Measurements from ENCODE around the gene LRP1B. TPM values are rescaled to one million over a fixed set of nuclear protein-coding genes. Genes with fewer than 3 reads are reported as not detected.

Gene LRP1B
- total RNA-seq, 4 donors from 2014 or later, result 0.85 to 3.3 (median 1.1) TPM; not detected in 1

GRCh38 chr2:141654311-141654710, 476.5 kb downstream of the LRP1B start:
- TF ChIP-seq CTCF (IDR thresholded peaks at IDR 0.05) (no peak), POLR2A (IDR thresholded peaks at IDR 0.05) (no peak)
- Histone ChIP-seq H3K4me3 (no peak overlapping the region), H3K4me1 (no peaks in the 10 kb centered on the region), H3K27me3 (no peaks in the 10 kb centered on the region), H3K36me3 (no peaks in the 10 kb centered on the region), H3K9me3 (no peaks in the 10 kb centered on the region), H3K27ac (no peak overlapping the region)
- no peak for DNase-seq

GRCh38 chr2:141653184-141653583, 477.6 kb downstream of the LRP1B start:
- Histone ChIP-seq H3K4me3 (no peak overlapping the region), H3K27ac (no peak overlapping the region), H3K9me3 (no peaks in the 10 kb centered on the region), H3K4me1 (no peaks in the 10 kb centered on the region), H3K27me3 (no peaks in the 10 kb centered on the region), H3K36me3 (no peaks in the 10 kb centered on the region)
- no peak for DNase-seq
- TF ChIP-seq POLR2A (IDR thresholded peaks at IDR 0.05) (no peak), CTCF (IDR thresholded peaks at IDR 0.05) (no peak)

GRCh38 chr2:141652308-141652707, 478.5 kb downstream of the LRP1B start:
- TF ChIP-seq POLR2A (IDR thresholded peaks at IDR 0.05), result no peak
- no peak for TF ChIP-seq CTCF (IDR thresholded peaks at IDR 0.05)
- Histone ChIP-seq H3K36me3 (no peaks in the 10 kb centered on the region), H3K9me3 (no peaks in the 10 kb centered on the region), H3K27ac (no peak overlapping the region), H3K4me3 (no peak overlapping the region), H3K27me3 (no peaks in the 10 kb centered on the region), H3K4me1 (no peaks in the 10 kb centered on the region)
- no peak for DNase-seq

GRCh38 chr2:141647353-141647752, 483.5 kb downstream of the LRP1B start:
- no peak for TF ChIP-seq POLR2A (IDR thresholded peaks at IDR 0.05)
- no peak for TF ChIP-seq CTCF (IDR thresholded peaks at IDR 0.05)

GRCh38 chr2:141641462-141641861, 489.4 kb downstream of the LRP1B start:
- Histone ChIP-seq H3K27ac (no peak overlapping the region), H3K4me1 (no peaks in the 10 kb centered on the region), H3K4me3 (no peak overlapping the region), H3K27me3 (no peaks in the 10 kb centered on the region), H3K9me3 (no peaks in the 10 kb centered on the region), H3K36me3 (no peaks in the 10 kb centered on the region)
- TF ChIP-seq POLR2A (IDR thresholded peaks at IDR 0.05), result no peak
- TF ChIP-seq CTCF (IDR thresholded peaks at IDR 0.05), result no peak
- no peak for DNase-seq

More at GRCh38 chr2:141647353-141647752, 483.5 kb downstream of the LRP1B start:
- H3K27me3 ChIP-seq, result no peaks in the 10 kb centered on the region
- DNase-seq, result no peak
- no peaks in the 10 kb centered on the region for H3K36me3 ChIP-seq
- no peak overlapping the region for H3K4me3 ChIP-seq
- H3K27ac ChIP-seq, result no peak overlapping the region
- H3K4me1 ChIP-seq, result no peaks in the 10 kb centered on the region
- no peaks in the 10 kb centered on the region for H3K9me3 ChIP-seq

- Histone ChIP-seq H3K27me3 (no peaks in the 10 kb centered on the region), H3K27ac (no peak overlapping the region), H3K9me3 (no peaks in the 10 kb centered on the region), H3K36me3 (no peaks in the 10 kb centered on the region), H3K4me3 (no peak overlapping the region), H3K4me1 (no peaks in the 10 kb centered on the region)
- TF ChIP-seq CTCF (IDR thresholded peaks at IDR 0.05) (no peak), POLR2A (IDR thresholded peaks at IDR 0.05) (no peak)
- DNase-seq, result no peak
Measured at GRCh38 chr2:141639809-141640208, 491.0 kb downstream of the LRP1B start.

Measured in Peyer's patch (tissue), 4 donors.